Activated CD8-positive, alpha-beta T cell treated with anti-CD3 and anti-CD28 coated beads for 36 hours (primary cell): ENCODE measurements around the gene RAPGEF3. TPM values are rescaled to one million over a fixed set of nuclear protein-coding genes. Genes with fewer than 3 reads are reported as not detected.

Experiments used
- ATAC-seq: fragments of 200-7000 bp; cut with Tn5 transposase; one replicate; pipeline ENCODE4 v1.10.0; 2021; ENCODE audit warnings: mild to moderate bottlenecking, moderate library complexity
- CTCF ChIA-PET: fragments of 350-600 bp; sonication (Branson Sonifier 250); formaldehyde crosslinking; loops from one replicate; lab custom pipeline; 2021; ENCODE audit warnings: antibody characterized with exemption; lab: Charles Lee
- POLR2A ChIA-PET: fragments of 350-600 bp; sonication (Branson Sonifier 250); formaldehyde crosslinking; loops from one replicate; lab custom pipeline; 2021; ENCODE audit warnings: antibody characterized with exemption; lab: Charles Lee
- DNase-seq: peaks from one replicate; pipeline ENCODE4 v3.0.0-alpha.2; 2020
- H3K27ac Mint-ChIP-seq: one replicate; pipeline ENCODE4 v1.8.0; 2021; ENCODE audit warnings: mild to moderate bottlenecking, mixed read lengths
- H3K27me3 Mint-ChIP-seq: one replicate; pipeline ENCODE4 v1.8.0; 2021; ENCODE audit warnings: mixed read lengths
- H3K36me3 Mint-ChIP-seq: one replicate; pipeline ENCODE4 v1.8.0; 2021; ENCODE audit warnings: low read depth, mixed read lengths
- H3K4me1 Mint-ChIP-seq: one replicate; pipeline ENCODE4 v1.8.0; 2021; ENCODE audit warnings: low read depth, mixed read lengths
- H3K4me3 Mint-ChIP-seq: one replicate; pipeline ENCODE4 v1.8.0; 2021; ENCODE audit warnings: mild to moderate bottlenecking, moderate library complexity, mixed read lengths
- H3K9me3 Mint-ChIP-seq: one replicate; pipeline ENCODE4 v1.8.0; 2021; ENCODE audit warnings: mixed read lengths
- intact Hi-C: fragments of 100-400 bp; cut with micrococcal nuclease; formaldehyde crosslinking; loops from one replicate; pipeline ENCODE4 v1.10.0; 2022
- total RNA-seq, 2 experiments: library from RNA; stranded (reverse); gene quantifications; one replicate each; pipeline ENCODE4 v1.2.3, GENCODE V29; 2021
- TF ChIP-seq, protein P1 (sequence below): fragments of 200-600 bp; IDR thresholded peaks from one replicate; pipeline ENCODE4 v1.8.0; 2022; ENCODE audit warnings: antibody characterized with exemption, mild to moderate bottlenecking

Gene RAPGEF3
- total RNA-seq, 2 experiments from 2014 or later, result 0.56 to 0.58 TPM

DNA sequence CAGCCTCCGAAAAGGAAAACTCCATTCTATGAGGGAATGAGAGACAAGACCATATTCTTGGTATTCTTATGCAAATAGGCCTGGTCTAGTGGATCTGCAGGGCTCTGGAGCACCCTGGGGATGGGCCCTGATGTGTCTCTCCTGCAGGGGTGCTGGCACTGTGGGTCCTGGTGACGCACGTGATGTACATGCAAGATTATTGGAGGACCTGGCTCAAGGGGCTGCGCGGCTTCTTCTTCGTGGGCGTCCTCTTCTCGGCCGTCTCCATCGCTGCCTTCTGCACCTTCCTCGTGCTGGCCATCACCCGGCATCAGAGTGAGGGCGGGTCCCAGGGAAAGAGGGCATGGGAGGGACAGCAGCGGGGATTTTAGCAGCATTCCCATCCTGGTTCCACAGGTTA, 20.2 kb upstream of the RAPGEF3 start:
- POLR2A ChIA-PET, result interaction anchor here (0.8 to 4.9 kb wide), 12 partner anchors 9 to 66 kb away, joined by 3 to 35 read pairs (median 6); no protein-coding TSS in a partner anchor
- no peak overlapping the region for H3K4me3 Mint-ChIP-seq
- CTCF ChIA-PET, result interaction anchor here (0.8 to 19.4 kb wide), 23 partner anchors 8 to 184 kb away, joined by 3 to 685 read pairs (median 6); partner anchors contain the start of genes RAPGEF3 and TMEM106C

DNA sequence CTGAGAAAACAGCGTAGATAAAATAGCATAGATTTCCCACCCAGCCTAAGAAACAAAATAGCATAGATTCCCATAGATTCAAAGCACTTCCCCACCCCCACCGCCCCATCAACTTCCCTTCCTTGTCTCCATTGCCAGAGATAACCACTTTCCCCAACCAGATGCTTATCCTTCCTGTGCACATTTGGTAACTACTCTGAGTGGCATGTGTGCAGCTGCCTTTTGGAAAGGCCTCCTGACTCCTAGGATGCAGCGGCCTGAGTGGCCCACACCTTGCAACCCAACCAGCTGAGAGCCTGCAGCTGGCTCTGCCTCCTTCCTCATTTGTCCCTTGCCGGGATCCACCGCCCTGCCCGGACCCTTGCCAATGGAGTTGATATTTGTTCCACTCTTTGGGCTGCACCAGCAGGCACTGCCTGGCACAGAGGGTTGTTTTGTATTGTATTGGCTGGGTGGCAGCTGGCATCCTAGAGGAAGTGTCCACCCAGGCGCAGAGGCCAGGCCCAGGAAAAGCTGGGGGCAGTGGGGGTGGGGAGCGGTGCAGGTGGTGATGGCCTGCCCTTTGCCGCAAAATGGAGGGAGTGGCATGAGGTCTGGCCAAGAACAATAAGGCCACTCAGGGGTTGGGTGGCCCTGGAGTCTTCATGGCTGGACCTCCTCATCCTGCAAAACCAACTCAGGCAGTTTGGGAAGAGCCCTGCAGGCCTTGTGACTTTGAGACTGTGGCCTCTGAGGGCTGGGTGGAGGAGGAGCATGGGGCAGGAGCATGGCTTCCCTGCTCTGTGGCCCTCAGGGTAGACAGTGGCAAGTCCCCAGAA, 19.3 kb upstream of the RAPGEF3 start:
- H3K4me1 Mint-ChIP-seq, result peaks cover 30% of the 10 kb centered on the region
- no peaks in the 10 kb centered on the region for H3K27me3 Mint-ChIP-seq
- H3K36me3 Mint-ChIP-seq, result peaks cover 4% of the 10 kb centered on the region
- H3K9me3 Mint-ChIP-seq, result no peaks in the 10 kb centered on the region
- ChIA-PET CTCF (interaction anchor here (1.0 to 19.4 kb wide), 21 partner anchors 10 to 109 kb away, joined by 3 to 685 read pairs (median 6); partner anchors contain the start of gene RAPGEF3), POLR2A (interaction anchor here (0.9 to 2.2 kb wide), 9 partner anchors 8 to 128 kb away, joined by 3 to 10 read pairs (median 5); no protein-coding TSS in a partner anchor)
- DNase-seq, result no peak
- no peak overlapping the region for H3K27ac Mint-ChIP-seq
- intact Hi-C loops, result loop anchor here (5.0 kb wide), 2 partner anchors 59 to 61 kb away; no protein-coding TSS in a partner anchor
- TF ChIP-seq, protein P1, sequence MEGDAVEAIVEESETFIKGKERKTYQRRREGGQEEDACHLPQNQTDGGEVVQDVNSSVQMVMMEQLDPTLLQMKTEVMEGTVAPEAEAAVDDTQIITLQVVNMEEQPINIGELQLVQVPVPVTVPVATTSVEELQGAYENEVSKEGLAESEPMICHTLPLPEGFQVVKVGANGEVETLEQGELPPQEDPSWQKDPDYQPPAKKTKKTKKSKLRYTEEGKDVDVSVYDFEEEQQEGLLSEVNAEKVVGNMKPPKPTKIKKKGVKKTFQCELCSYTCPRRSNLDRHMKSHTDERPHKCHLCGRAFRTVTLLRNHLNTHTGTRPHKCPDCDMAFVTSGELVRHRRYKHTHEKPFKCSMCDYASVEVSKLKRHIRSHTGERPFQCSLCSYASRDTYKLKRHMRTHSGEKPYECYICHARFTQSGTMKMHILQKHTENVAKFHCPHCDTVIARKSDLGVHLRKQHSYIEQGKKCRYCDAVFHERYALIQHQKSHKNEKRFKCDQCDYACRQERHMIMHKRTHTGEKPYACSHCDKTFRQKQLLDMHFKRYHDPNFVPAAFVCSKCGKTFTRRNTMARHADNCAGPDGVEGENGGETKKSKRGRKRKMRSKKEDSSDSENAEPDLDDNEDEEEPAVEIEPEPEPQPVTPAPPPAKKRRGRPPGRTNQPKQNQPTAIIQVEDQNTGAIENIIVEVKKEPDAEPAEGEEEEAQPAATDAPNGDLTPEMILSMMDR, result no peak
- no peak overlapping the region for H3K4me3 Mint-ChIP-seq
- no peak for ATAC-seq

More for the DNA sequence above, 20.2 kb upstream of the RAPGEF3 start:
- Mint-ChIP-seq H3K27ac (no peak overlapping the region), H3K27me3 (no peaks in the 10 kb centered on the region), H3K9me3 (no peaks in the 10 kb centered on the region), H3K36me3 (peaks cover 4% of the 10 kb centered on the region), H3K4me1 (peaks cover 31% of the 10 kb centered on the region)
- TF ChIP-seq, protein P1, result no peak
- no peak for DNase-seq
- intact Hi-C loops, result loop anchor here (5.0 kb wide), 2 partner anchors 58 to 62 kb away; no protein-coding TSS in a partner anchor
- ATAC-seq, result no peak

DNA sequence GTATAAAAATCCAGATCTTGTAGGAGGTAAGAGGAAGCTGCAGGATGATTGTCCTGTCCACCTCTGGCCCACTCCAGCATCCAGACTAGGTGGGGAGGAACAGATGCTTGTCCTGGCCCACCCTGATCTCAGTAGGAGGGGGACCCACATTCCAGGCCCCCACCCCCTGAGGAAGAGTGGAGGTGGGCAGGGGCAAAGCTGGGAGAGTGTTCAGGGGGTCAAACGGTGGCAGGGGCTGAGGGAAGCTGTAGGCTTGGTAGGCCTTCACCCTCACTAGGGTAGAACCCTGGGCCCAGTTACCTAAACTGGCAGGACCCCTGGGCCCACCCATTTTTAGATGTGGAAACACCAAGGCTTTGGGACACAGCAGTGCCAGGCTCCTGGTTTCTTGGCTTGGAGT, 18.5 kb upstream of the RAPGEF3 start:
- Mint-ChIP-seq H3K27me3 (no peaks in the 10 kb centered on the region), H3K4me3 (no peak overlapping the region), H3K4me1 (peaks cover 29% of the 10 kb centered on the region), H3K36me3 (no peaks in the 10 kb centered on the region), H3K27ac (no peak overlapping the region), H3K9me3 (no peaks in the 10 kb centered on the region)
- ATAC-seq, result no peak
- ChIA-PET CTCF (interaction anchor here (0.9 to 19.4 kb wide), 12 partner anchors 10 to 67 kb away, joined by 3 to 685 read pairs (median 5); partner anchors contain the start of gene RAPGEF3), POLR2A (interaction anchor here (0.9 to 2.2 kb wide), 11 partner anchors 9 to 129 kb away, joined by 3 to 10 read pairs (median 5); partner anchors contain the start of gene RPAP3)
- TF ChIP-seq, protein P1, result no peak
- DNase-seq, result no peak
- intact Hi-C loops, result loop anchor here (5.0 kb wide), 2 partner anchors 60 kb away; no protein-coding TSS in a partner anchor

DNA sequence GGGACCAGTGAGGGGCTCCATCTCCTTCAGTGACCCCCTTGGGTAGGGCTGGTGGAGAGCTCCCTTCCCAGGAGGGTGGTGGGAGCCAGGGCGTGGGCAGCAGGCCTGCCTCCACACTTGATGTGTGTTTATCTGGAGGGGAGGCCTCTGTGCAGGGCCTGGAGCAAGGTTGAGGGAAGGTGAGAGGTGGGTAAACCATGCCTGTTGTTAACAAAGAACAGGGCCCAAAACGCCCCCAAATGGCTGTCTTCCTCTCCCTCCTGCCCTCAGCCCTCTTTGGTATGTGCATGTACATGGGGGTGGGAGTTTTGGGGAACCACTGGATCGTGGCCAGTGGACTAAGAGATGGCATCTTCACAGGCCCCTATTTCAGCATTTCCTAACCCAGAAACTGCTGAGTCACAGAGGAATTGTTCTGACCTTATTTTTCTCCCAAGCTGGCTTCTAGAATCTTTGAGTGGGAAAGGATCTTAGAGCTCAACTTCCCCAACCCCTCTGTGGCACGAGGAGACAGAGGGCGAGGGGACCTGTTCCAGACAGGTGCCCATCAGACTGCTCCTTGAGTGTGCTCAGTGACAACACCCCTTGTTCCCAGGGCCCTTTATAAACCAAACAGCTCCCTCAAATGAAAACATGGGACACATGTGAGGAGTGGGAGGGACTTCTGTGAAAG, 17.9 kb upstream of the RAPGEF3 start:
- intact Hi-C loops, result loop anchor here (5.0 kb wide), 2 partner anchors 59 to 61 kb away; no protein-coding TSS in a partner anchor
- Mint-ChIP-seq H3K27me3 (no peaks in the 10 kb centered on the region), H3K4me1 (peaks cover 27% of the 10 kb centered on the region), H3K27ac (no peak overlapping the region), H3K9me3 (no peaks in the 10 kb centered on the region), H3K36me3 (no peaks in the 10 kb centered on the region), H3K4me3 (no peak overlapping the region)
- TF ChIP-seq, protein P1, result no peak
- DNase-seq, result no peak
- ChIA-PET CTCF (interaction anchor here (0.9 to 19.4 kb wide), 12 partner anchors 9 to 66 kb away, joined by 3 to 685 read pairs (median 5); partner anchors contain the start of gene RAPGEF3), POLR2A (interaction anchor here (0.9 to 2.1 kb wide), 12 partner anchors 11 to 130 kb away, joined by 3 to 10 read pairs (median 4); partner anchors contain the start of gene RPAP3)
- no peak for ATAC-seq
